ENCODE results near the gene CGB3. TPM values are rescaled to one million over a fixed set of nuclear protein-coding genes. Genes with fewer than 3 reads are reported as not detected.

The CGB3 gene
- total and polyA plus RNA-seq, 12 donors, result not detected

GRCh38 chr19:48991011-48991609 is 33.0 kb downstream of the CGB3 start:
- no peak for TF ChIP-seq CTCF (IDR thresholded peaks at IDR 0.05)
- peaks cover 9 to 53% (median 42%) of the 10 kb centered on the region in 9 donors for H3K4me1 ChIP-seq
- H3K4me3 ChIP-seq, result peak overlapping the region; percentile 54 to 99 (median 88)
- H3K36me3 ChIP-seq, result peaks cover 0 to 49% (median 19%) of the 10 kb centered on the region in 9 donors
- 77 to 80% methylated on average over 22 of the region's 22 CpGs for WGBS, 2 donors
- peak overlapping the region in 9 of 10 donors; percentile 90 to 98 (median 95) for H3K27ac ChIP-seq
- no peaks in the 10 kb centered on the region for H3K27me3 ChIP-seq
- intact Hi-C loops (cut with DNase I), result loop anchor here in 5 of 10 donors (10.0 kb wide), 4 partner anchors 84 to 224 kb away; partner anchors contain the start of genes KCNA7 (in 2 of the 5), HRC (in 1 of the 5) and TRPM4 (in 1 of the 5)
- no peak for DNase-seq
- ATAC-seq, result no peak
- no peaks in the 10 kb centered on the region for H3K9me3 ChIP-seq

GRCh38 chr19:48990400-48990799 is 33.7 kb downstream of the CGB3 start:
- peak overlapping the region; percentile 8 to 98 (median 95) for H3K27ac ChIP-seq
- intact Hi-C loops (cut with DNase I), result loop anchor here in 5 of 10 donors (10.0 kb wide), 4 partner anchors 84 to 224 kb away; partner anchors contain the start of genes KCNA7 (in 2 of the 5), HRC (in 1 of the 5) and TRPM4 (in 1 of the 5)
- peaks cover 9 to 53% (median 42%) of the 10 kb centered on the region in 9 donors for H3K4me1 ChIP-seq
- peak overlapping the region in 6 of 10 donors; percentile 14 to 99 (median 94) for H3K4me3 ChIP-seq
- no peaks in the 10 kb centered on the region for H3K27me3 ChIP-seq
- H3K36me3 ChIP-seq, result peaks cover 0 to 56% (median 26%) of the 10 kb centered on the region in 9 donors
- WGBS, 2 donors, result 28 to 32% methylated on average over 4 of the region's 4 CpGs
- no peak for DNase-seq
- TF ChIP-seq CTCF (IDR thresholded peaks at IDR 0.05), result no peak
- no peaks in the 10 kb centered on the region for H3K9me3 ChIP-seq
- ATAC-seq, result no peak

GRCh38 chr19:48989701-48990291 is 34.3 kb downstream of the CGB3 start:
- ATAC-seq, result peak in 4 of 8 donors; percentile 1 to 9 (median 6)
- peak overlapping the region in 5 of 10 donors; percentile 4 to 97 (median 83) for H3K4me3 ChIP-seq
- H3K27ac ChIP-seq, result peak overlapping the region in 9 of 10 donors; percentile 52 to 98 (median 95)
- H3K27me3 ChIP-seq, result no peaks in the 10 kb centered on the region
- TF ChIP-seq CTCF (IDR thresholded peaks at IDR 0.05), result no peak
- DNase-seq, result peak; percentile 59 to 70
- intact Hi-C loops (cut with DNase I), result loop anchor here in 5 of 10 donors (10.0 kb wide), 4 partner anchors 85 to 225 kb away; partner anchors contain the start of genes KCNA7 (in 2 of the 5), HRC (in 1 of the 5) and TRPM4 (in 1 of the 5)
- peaks cover 0 to 62% (median 32%) of the 10 kb centered on the region in 9 donors for H3K36me3 ChIP-seq
- no peaks in the 10 kb centered on the region for H3K9me3 ChIP-seq
- H3K4me1 ChIP-seq, result peaks cover 9 to 48% (median 39%) of the 10 kb centered on the region in 9 donors
- WGBS, 2 donors, result 39 to 42% methylated on average over 17 of the region's 17 CpGs

- H3K4me1 ChIP-seq, result peaks cover 9 to 42% (median 30%) of the 10 kb centered on the region in 9 donors
Measured at GRCh38 chr19:48988860-48989259, 35.3 kb downstream of the CGB3 start.

More at GRCh38 chr19:48988860-48989259, 35.3 kb downstream of the CGB3 start:
- no peaks in the 10 kb centered on the region for H3K27me3 ChIP-seq
- intact Hi-C loops (cut with DNase I), result no loop called here
- H3K9me3 ChIP-seq, result no peaks in the 10 kb centered on the region
- TF ChIP-seq CTCF (IDR thresholded peaks at IDR 0.05), result no peak
- DNase-seq (no peak), ATAC-seq (no peak)
- H3K36me3 ChIP-seq, result peaks cover 0 to 71% (median 42%) of the 10 kb centered on the region in 9 donors
- no peak overlapping the region for H3K4me3 ChIP-seq
- WGBS, 2 donors, result 91 to 95% methylated on average over 9 of the region's 9 CpGs
- H3K27ac ChIP-seq, result peak overlapping the region in 5 of 10 donors; percentile 90 to 98 (median 96)

Data from heart right ventricle (tissue), 16 donors.